EH (cell line): ENCODE measurements around the gene BYSL.
"Not testable (repeated sequence)": the region's sequence is repeated elsewhere in the genome, so short reads cannot be mapped to it uniquely, and the experiment has no call there.

Experiments
- DNase-seq: peaks from one replicate; pipeline ENCODE4 v3.0.0-alpha.2; 2015; ENCODE audit warnings: low read depth

Gene BYSL

GRCh38 chr6:41942067-41942851, 21.0 kb downstream of the BYSL start:
- no peak for DNase-seq

- not testable (repeated sequence) for DNase-seq
Observed at GRCh38 chr6:41942882-41943281, 21.6 kb downstream of the BYSL start.

GRCh38 chr6:41943456-41943855, 22.2 kb downstream of the BYSL start:
- DNase-seq: no peak

- no peak for DNase-seq
Observed at GRCh38 chr6:41947581-41948220, 26.4 kb downstream of the BYSL start.

- DNase-seq: no peak
Observed at GRCh38 chr6:41954668-41955067, 33.4 kb downstream of the BYSL start.

- no peak for DNase-seq
Observed at GRCh38 chr6:41955412-41955811, 34.1 kb downstream of the BYSL start.

GRCh38 chr6:41957117-41957516, 35.8 kb downstream of the BYSL start:
- DNase-seq: no peak

GRCh38 chr6:41958022-41958856, 36.9 kb downstream of the BYSL start:
- DNase-seq: no peak

- no peak for DNase-seq
Observed at GRCh38 chr6:41960028-41960427, 38.7 kb downstream of the BYSL start.

- no peak for DNase-seq
Observed at GRCh38 chr6:41963371-41963770, 42.1 kb downstream of the BYSL start.

- no peak for DNase-seq
Observed at GRCh38 chr6:41964201-41964887, 43.0 kb downstream of the BYSL start.

- DNase-seq: no peak
Observed at GRCh38 chr6:41965429-41966213, 44.3 kb downstream of the BYSL start.

GRCh38 chr6:41966214-41966920, 45.1 kb downstream of the BYSL start:
- no peak for DNase-seq

- peak; percentile 69 for DNase-seq
Observed at GRCh38 chr6:41966961-41967311, 45.6 kb downstream of the BYSL start.

- peak; percentile 54 for DNase-seq
Observed at GRCh38 chr6:41967312-41968287, 46.3 kb downstream of the BYSL start.

- peak; percentile 44 for DNase-seq
Observed at GRCh38 chr6:41970436-41970846, 49.1 kb downstream of the BYSL start.

GRCh38 chr6:41972826-41973225, 51.5 kb downstream of the BYSL start:
- DNase-seq: no peak

GRCh38 chr6:41974281-41974825, 53.1 kb downstream of the BYSL start:
- DNase-seq: no peak

GRCh38 chr6:41975276-41975675, 54.0 kb downstream of the BYSL start:
- no peak for DNase-seq
